ENCODE measurements around the gene CNOT1. TPM values are rescaled to one million over a fixed set of nuclear protein-coding genes. Genes with fewer than 3 reads are reported as not detected.

CNOT1 gene
- total RNA-seq, 4 donors from 2014 or later, result 93.8 to 124 (median 110) TPM

DNA sequence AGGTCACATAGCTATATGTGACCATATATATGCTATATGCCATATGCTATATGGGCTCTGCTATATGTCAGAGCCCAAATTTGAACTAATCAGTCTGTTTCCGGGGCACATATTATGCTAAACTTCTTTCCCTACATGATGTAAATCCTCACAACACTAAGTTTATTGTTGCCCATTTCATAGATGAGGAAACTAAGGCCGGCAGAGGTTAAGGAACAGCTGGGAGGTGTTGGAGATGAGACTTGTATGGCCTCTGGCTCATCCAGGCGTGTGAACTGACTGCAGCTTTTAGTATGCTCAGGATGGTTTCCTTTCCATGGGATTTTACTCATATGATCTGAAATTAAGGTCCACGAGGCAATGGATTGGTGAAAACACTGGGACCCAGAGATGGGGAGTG lies 17.5 kb upstream of the CNOT1 start:
- Histone ChIP-seq H3K9me3 (no peaks in the 10 kb centered on the region), H3K27ac (no peak overlapping the region), H3K4me3 (no peak overlapping the region), H3K4me1 (no peaks in the 10 kb centered on the region), H3K36me3 (no peaks in the 10 kb centered on the region), H3K27me3 (no peaks in the 10 kb centered on the region)
- TF ChIP-seq POLR2AphosphoS5 (IDR thresholded peaks at IDR 0.05) (no peak), EP300 (IDR thresholded peaks at IDR 0.05) (no peak), POLR2A (IDR thresholded peaks at IDR 0.05) (no peak), CTCF (IDR thresholded peaks at IDR 0.05) (no peak)
- no peak for ATAC-seq
- 73 to 90% methylated on average over 3 of the region's 4 CpGs for WGBS, 2 donors (ENCODE audit: low coverage in 1 of 2)

- Histone ChIP-seq H3K9me3 (no peaks in the 10 kb centered on the region), H3K27ac (no peak overlapping the region), H3K4me1 (no peaks in the 10 kb centered on the region), H3K4me3 (no peak overlapping the region), H3K27me3 (no peaks in the 10 kb centered on the region), H3K36me3 (no peaks in the 10 kb centered on the region)
- TF ChIP-seq EP300 (IDR thresholded peaks at IDR 0.05) (no peak), POLR2A (IDR thresholded peaks at IDR 0.05) (no peak), POLR2AphosphoS5 (IDR thresholded peaks at IDR 0.05) (no peak), CTCF (IDR thresholded peaks at IDR 0.05) (no peak)
- no peak for ATAC-seq
- 89 to 94% methylated on average over 3 to 6 of the region's 8 CpGs for WGBS, 2 donors (ENCODE audit: low coverage in 1 of 2)
Observed at GRCh38 chr16:58644765-58645487, 15.3 kb upstream of the CNOT1 start.

GRCh38 chr16:58644108-58644507 lies 14.5 kb upstream of the CNOT1 start:
- no peaks in the 10 kb centered on the region for H3K4me1 ChIP-seq
- H3K27me3 ChIP-seq, result no peaks in the 10 kb centered on the region
- H3K36me3 ChIP-seq, result no peaks in the 10 kb centered on the region
- ATAC-seq, result no peak
- 50% methylated on average over 2 of the region's 5 CpGs; no CpG with 5 or more reads in 1 of the 2 donors for WGBS, 2 donors (ENCODE audit: low coverage in 1 of 2)
- H3K27ac ChIP-seq, result no peak overlapping the region
- H3K9me3 ChIP-seq, result no peaks in the 10 kb centered on the region
- no peak overlapping the region for H3K4me3 ChIP-seq
- no peak for TF ChIP-seq EP300 (IDR thresholded peaks at IDR 0.05)
- no peak for TF ChIP-seq POLR2A (IDR thresholded peaks at IDR 0.05)
- TF ChIP-seq CTCF (IDR thresholded peaks at IDR 0.05), result no peak
- TF ChIP-seq POLR2AphosphoS5 (IDR thresholded peaks at IDR 0.05), result no peak

- ATAC-seq, result no peak
- no peaks in the 10 kb centered on the region for H3K27me3 ChIP-seq
- TF ChIP-seq EP300 (IDR thresholded peaks at IDR 0.05) (no peak), POLR2A (IDR thresholded peaks at IDR 0.05) (no peak), POLR2AphosphoS5 (IDR thresholded peaks at IDR 0.05) (no peak), CTCF (IDR thresholded peaks at IDR 0.05) (no peak)
- H3K4me3 ChIP-seq, result no peak overlapping the region
- 93% methylated on average over 3 of the region's 5 CpGs; no CpG with 5 or more reads in 1 of the 2 donors for WGBS, 2 donors (ENCODE audit: low coverage in 1 of 2)
- H3K9me3 ChIP-seq, result no peaks in the 10 kb centered on the region
- H3K36me3 ChIP-seq, result no peaks in the 10 kb centered on the region
- H3K4me1 ChIP-seq, result no peaks in the 10 kb centered on the region
- no peak overlapping the region for H3K27ac ChIP-seq
Observed at GRCh38 chr16:58640949-58641348, 11.3 kb upstream of the CNOT1 start.

DNA sequence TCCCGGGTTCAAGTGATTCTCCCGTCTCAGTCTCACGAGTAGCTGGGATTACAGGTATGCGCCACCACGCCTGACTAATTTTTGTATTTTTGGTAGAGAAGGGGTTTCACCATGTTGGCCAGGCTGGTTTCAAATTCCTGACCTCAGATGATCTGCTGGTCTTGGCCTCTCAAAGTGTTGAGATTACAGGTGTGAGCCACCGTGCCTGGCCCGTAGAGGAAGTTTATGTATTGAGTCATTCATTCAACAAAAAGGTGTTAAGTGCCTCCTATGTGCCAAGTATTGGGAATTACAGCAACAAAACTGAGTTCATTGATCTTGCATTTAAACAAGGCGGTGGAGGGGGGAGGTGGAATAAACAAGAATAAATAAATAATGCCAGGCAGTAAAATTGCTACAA lies 10.2 kb upstream of the CNOT1 start:
- Histone ChIP-seq H3K4me3 (no peak overlapping the region), H3K4me1 (no peaks in the 10 kb centered on the region), H3K27ac (no peak overlapping the region), H3K27me3 (no peaks in the 10 kb centered on the region), H3K36me3 (no peaks in the 10 kb centered on the region), H3K9me3 (no peaks in the 10 kb centered on the region)
- no peak for ATAC-seq
- WGBS, 2 donors (ENCODE audit: low coverage in 1 of 2), result 100% methylated on average over 1 to 4 of the region's 8 CpGs
- TF ChIP-seq POLR2A (IDR thresholded peaks at IDR 0.05) (no peak), CTCF (IDR thresholded peaks at IDR 0.05) (no peak), EP300 (IDR thresholded peaks at IDR 0.05) (no peak), POLR2AphosphoS5 (IDR thresholded peaks at IDR 0.05) (no peak)
